A673 (cell line): Measurements from ENCODE around the gene LGALS13.

Source experiments
- CTCF ChIP-seq: fragments of 300-800, 200-600 bp; sonication (generic); conservative IDR thresholded peaks from 2 replicates; pipeline ENCODE4 v1.5.1; 2017; ENCODE audit warnings: low read depth, mild to moderate bottlenecking, antibody characterized with exemption, low read length, moderate library complexity, mixed read lengths
- EZH2 ChIP-seq: fragments of 200-600 bp; sonication (generic); IDR thresholded peaks from 2 replicates; pipeline ENCODE4 v1.6.1; 2017; ENCODE audit warnings: borderline replicate concordance, low read depth, mild to moderate bottlenecking, mixed read lengths, antibody characterized with exemption, low read length; ENCODE audit not compliant: poor library complexity, severe bottlenecking

GRCh38 chr19:39587496-39587895 lies 14.8 kb upstream of the LGALS13 start:
- TF ChIP-seq CTCF (no peak), EZH2 (no peak)
